GM18909 (cell line): ENCODE results near the gene EFTUD2.

ENCODE experiments used
- ATAC-seq: cut with Tn5 transposase; IDR thresholded peaks from one replicate; pipeline ENCODE4 v1.9.1; 2021; ENCODE audit warnings: mild to moderate bottlenecking; ENCODE audit not compliant: unreplicated experiment, poor library complexity

EFTUD2 gene

GRCh38 chr17:44894642-44895041 lies 4.6 kb downstream of the EFTUD2 start:
- no peak for ATAC-seq

- no peak for ATAC-seq
Measured at GRCh38 chr17:44892250-44892649, 7.0 kb downstream of the EFTUD2 start.

GRCh38 chr17:44889003-44889402 lies 10.2 kb downstream of the EFTUD2 start:
- no peak for ATAC-seq

GRCh38 chr17:44887971-44888954 lies 11.0 kb downstream of the EFTUD2 start:
- ATAC-seq: no peak

GRCh38 chr17:44887016-44887415 lies 12.2 kb downstream of the EFTUD2 start:
- no peak for ATAC-seq

- ATAC-seq: no peak
Measured at GRCh38 chr17:44884941-44885340, 14.3 kb downstream of the EFTUD2 start.

GRCh38 chr17:44881145-44881544 lies 18.1 kb downstream of the EFTUD2 start:
- ATAC-seq: no peak

- no peak for ATAC-seq
Measured at GRCh38 chr17:44880062-44880461, 19.2 kb downstream of the EFTUD2 start.

- no peak for ATAC-seq
Measured at GRCh38 chr17:44879376-44879775, 19.9 kb downstream of the EFTUD2 start.

- ATAC-seq: no peak
Measured at GRCh38 chr17:44878627-44879221, 20.5 kb downstream of the EFTUD2 start.

- ATAC-seq: no peak
Measured at GRCh38 chr17:44877121-44877520, 22.1 kb downstream of the EFTUD2 start.

- no peak for ATAC-seq
Measured at GRCh38 chr17:44875761-44876160, 23.5 kb downstream of the EFTUD2 start.

- ATAC-seq: no peak
Measured at GRCh38 chr17:44872131-44872768, 27.0 kb downstream of the EFTUD2 start.

GRCh38 chr17:44871556-44871955 lies 27.7 kb downstream of the EFTUD2 start:
- ATAC-seq: no peak

- no peak for ATAC-seq
Measured at GRCh38 chr17:44867841-44868240, 31.4 kb downstream of the EFTUD2 start.

- no peak for ATAC-seq
Measured at GRCh38 chr17:44865931-44866330, 33.3 kb downstream of the EFTUD2 start.

- ATAC-seq: no peak
Measured at GRCh38 chr17:44865231-44865660, 34.0 kb downstream of the EFTUD2 start.

- ATAC-seq: no peak
Measured at GRCh38 chr17:44864831-44865230, 34.4 kb downstream of the EFTUD2 start.

- no peak for ATAC-seq
Measured at GRCh38 chr17:44863061-44863918, 36.0 kb downstream of the EFTUD2 start.

GRCh38 chr17:44862278-44862914 lies 36.8 kb downstream of the EFTUD2 start:
- no peak for ATAC-seq
